Measurements from ENCODE around the gene SDF4.

GRCh38 chr1:1181938-1182410, 49.8 kb downstream of the SDF4 start:
- no peak for TF ChIP-seq ZNF292 (CRISPR knock-in tag; IDR thresholded peaks at IDR 0.05; ENCODE audit: borderline replicate concordance, low read depth)
- no peak for TF ChIP-seq JUN (CRISPR knock-in tag; IDR thresholded peaks at IDR 0.05)
- TF ChIP-seq MAFG (CRISPR knock-in tag; IDR thresholded peaks at IDR 0.05) = no peak
- no peak for TF ChIP-seq ZKSCAN8 (CRISPR knock-in tag; IDR thresholded peaks at IDR 0.05; ENCODE audit: borderline replicate concordance)
- TF ChIP-seq MAFK (conservative IDR thresholded peaks at IDR 0.05 in 1 of 2, IDR thresholded peaks at IDR 0.05 in 1 of 2; ENCODE audit: low read length in 2 of 2) = no peak
- TF ChIP-seq ARHGAP35 (CRISPR knock-in tag; IDR thresholded peaks at IDR 0.05; ENCODE audit: borderline replicate concordance) = no peak
